GM10847 (cell line): ENCODE data around the gene FBXO21.

Source experiments
- POLR2A ChIP-seq: IDR thresholded peaks from 2 replicates; pipeline ENCODE4 v1.6.1; 2011; ENCODE audit not compliant: insufficient read length; ENCODE audit errors: extremely low read depth

The FBXO21 gene

DNA sequence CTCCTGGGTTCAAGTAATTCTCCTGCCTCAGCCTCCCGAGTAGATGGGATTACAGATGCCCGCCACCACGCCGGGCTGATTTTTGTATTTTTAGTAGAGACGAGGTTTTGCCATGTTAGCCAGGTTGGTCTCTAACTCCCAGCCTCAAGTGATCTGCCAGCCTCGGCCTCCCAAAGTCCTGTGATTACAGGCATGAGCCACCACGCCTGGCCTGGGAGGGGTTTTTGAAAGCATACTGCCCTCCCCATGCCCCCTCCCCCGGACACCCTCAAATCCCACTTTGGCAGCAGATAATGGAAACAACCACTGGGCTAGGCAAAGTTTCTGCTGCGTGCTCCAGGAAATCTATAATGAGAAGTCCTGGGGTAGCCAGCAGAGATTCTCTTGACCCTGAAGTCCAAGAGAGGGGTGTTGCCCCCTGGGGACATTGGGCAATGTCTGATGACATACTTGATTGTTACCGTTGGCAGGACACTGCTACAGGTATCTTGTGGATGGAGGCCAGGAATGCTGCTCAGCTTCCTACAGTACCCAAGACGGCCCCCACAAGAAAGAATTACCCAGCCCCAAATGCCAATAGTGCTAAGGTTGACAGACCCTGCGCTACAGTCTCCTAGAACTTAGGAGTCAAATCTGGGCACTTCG is 18.7 kb upstream of the FBXO21 start:
- TF ChIP-seq POLR2A: no peak

DNA sequence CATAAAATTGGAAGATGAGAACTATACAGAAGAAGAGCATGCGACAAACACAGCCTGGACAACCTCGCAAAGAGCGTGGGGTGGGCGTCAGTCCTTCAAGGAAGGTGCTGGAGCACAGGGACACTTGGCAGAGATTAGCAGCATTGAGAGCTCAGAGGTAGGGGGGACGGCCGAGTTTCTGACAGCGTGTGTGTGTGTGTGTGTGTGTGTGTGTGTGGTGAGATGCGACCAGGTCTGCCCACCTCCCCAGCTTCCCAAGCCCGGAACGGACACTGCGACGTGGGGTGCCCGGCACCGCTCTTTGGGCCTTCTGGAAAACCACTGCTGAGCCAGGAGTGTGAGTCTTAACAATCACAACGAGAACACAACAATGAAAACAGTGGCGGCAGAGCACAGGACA is 17.9 kb upstream of the FBXO21 start:
- TF ChIP-seq POLR2A: no peak

- no peak for TF ChIP-seq POLR2A
Observed at GRCh38 chr12:117207675-117208074, 17.4 kb upstream of the FBXO21 start.

DNA sequence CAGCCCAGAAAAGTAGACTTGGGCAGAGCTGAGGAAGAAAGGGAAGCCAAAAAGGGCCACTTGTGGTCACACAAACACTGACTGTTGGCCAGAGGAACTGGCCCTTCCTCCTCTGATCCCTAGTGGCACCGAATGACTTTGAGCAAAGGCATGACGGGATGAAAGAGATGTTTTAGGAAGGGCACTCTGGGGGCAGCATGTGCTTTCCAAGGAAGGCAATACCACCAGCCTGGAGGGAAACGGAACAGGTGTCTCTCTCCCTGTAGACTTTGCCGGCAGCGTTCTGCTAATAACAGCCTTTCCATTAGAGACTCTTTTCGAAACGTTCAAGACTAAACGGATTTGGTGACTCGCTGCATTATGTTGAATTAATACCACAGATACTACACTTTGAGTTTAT is 12.3 kb upstream of the FBXO21 start:
- TF ChIP-seq POLR2A: no peak

- TF ChIP-seq POLR2A: no peak
Observed at GRCh38 chr12:117202033-117202432, 11.8 kb upstream of the FBXO21 start.

DNA sequence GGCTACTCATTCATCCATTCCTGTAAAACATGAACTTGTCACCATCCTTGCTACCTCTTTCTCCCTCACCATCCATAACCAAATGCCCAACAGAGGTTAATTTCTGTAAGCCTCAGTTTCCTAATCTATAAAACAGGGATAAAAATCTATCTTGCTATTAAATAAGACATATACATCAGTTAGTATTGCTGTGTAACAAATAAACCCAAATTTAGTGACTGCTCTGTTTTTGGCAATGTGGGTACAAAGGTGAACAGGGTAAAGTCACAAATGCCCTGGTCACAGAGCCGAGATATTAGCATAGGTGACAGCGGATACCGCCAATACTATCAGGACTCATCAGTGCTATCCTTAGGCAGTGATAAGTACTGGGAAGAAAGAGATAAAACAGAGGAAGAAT is 3.6 kb upstream of the FBXO21 start:
- no peak for TF ChIP-seq POLR2A

GRCh38 chr12:117192057-117192456 is 1.8 kb upstream of the FBXO21 start:
- no peak for TF ChIP-seq POLR2A

GRCh38 chr12:117189725-117190209 is 503 bp downstream of the FBXO21 start:
- no peak for TF ChIP-seq POLR2A

GRCh38 chr12:117188961-117189724 is 1.1 kb downstream of the FBXO21 start:
- no peak for TF ChIP-seq POLR2A

- no peak for TF ChIP-seq POLR2A
Observed at GRCh38 chr12:117188121-117188665, 2.1 kb downstream of the FBXO21 start.

DNA sequence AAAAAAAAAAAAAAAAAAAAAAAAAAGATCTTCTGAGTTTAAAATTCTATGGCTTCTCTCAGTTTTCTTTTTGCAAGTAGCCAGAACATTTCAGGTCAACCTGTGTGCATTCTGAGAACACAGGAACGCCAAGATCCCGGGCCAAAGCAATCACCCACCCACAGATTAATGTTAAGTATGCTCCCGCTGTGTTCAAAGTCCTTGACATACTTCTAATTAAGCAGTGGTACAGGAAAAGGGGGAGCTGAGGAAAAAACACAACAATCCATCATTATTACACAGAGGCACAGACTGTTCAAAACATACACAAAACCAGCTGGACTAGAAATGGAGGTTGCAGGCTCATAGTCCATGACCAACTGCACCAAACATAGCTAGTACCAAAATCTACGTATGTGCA is 2.8 kb downstream of the FBXO21 start:
- no peak for TF ChIP-seq POLR2A

DNA sequence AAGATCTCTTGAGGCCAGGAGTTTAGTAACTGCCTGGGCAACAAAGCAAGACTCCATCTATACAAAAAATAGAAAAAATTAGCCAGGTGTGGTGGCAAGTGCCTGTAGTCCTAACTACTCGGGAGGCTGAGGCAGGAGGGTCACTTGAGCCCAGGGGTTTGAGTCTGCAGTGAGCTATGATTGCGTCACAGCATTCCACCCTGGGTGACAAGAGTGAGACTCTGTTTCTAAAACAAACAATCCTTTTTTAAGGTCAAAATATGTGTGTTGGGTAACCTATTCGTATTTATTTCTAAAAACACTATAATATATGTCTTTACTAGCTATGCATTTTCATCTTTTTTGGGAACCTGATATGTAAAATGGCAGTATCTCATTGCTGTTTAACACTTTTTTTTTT is 7.4 kb downstream of the FBXO21 start:
- no peak for TF ChIP-seq POLR2A

DNA sequence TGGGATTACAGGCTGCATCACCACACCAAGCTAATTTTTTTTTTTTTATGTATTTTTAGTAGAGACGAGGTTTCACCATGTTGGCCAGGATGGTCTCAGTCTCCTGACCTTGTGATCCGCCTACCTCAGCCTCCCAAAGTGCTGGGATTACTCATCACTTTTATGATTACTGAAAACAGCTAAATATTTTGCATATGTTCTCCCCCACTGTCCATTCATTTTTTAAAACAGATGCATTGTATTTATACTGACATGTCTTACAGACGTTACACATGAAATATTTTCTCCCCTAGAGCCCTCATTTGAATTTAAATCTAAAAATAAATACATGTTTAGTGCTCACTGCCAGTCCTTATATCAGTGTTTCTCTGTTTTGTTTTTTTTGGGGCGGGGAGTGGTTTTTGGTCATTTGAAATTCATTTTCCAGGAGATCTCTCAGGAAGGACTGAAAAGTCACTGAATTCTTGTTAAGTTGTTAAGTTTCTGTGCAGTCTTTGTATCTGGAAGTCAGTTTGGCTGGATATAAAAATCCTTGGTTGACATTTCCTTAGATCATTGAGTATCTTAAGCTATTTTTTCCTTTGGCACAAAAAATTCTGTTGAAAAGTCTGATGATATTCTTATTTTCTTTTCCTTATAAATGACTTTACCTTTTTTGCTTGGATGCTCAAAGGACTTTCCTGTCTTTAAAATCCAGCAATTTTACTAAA is 9.4 kb downstream of the FBXO21 start:
- TF ChIP-seq POLR2A: no peak

- no peak for TF ChIP-seq POLR2A
Observed at GRCh38 chr12:117178745-117179144, 11.5 kb downstream of the FBXO21 start.

DNA sequence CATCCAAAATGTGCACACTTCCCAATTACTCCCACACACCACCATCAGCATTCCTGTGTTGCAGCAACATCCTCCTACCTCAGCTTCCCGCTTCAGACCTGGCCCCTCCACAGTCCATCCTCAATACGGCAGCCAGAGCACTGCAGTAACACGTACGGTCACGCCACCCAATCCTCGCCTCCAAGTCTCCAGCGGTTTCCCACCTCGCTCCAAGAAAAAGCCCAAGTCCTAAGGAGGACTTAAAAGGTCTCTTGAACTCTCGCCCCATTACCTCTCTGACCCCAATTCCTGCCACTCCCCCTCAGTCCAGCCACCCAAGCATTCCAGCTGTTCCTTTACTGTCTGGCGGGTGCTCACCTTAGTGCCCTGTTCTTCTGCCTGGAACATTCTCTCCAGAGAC is 12.0 kb downstream of the FBXO21 start:
- no peak for TF ChIP-seq POLR2A

DNA sequence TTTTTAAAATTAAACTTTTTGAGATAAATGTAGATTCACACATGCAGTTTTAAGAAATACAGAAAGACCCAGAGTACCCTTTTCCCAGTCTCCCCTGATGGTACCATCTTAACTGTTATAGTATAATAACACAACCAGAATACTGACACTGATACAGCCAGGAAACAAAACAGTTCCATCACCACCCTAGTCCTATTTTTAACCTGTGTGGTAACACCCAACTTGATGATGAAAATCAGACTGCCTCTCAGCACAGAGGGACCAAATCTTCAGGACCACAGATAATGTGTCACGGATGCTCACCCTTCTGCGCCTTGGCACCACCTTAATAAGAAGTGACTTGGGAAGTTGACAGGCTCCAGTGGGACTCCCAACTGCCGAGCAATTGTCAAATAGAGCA is 18.1 kb downstream of the FBXO21 start:
- TF ChIP-seq POLR2A: no peak
